Effector memory CD8-positive, alpha-beta T cell (primary cell): Measurements from ENCODE around the gene ESPNL.

ENCODE experiments used
- ATAC-seq: fragments of 150-1000 bp; cut with Tn5 transposase; replicated peaks from 2 replicates; pipeline ENCODE4 v1.10.0; 2021; ENCODE audit warnings: mild to moderate bottlenecking, moderate library complexity
- DNase-seq, 3 experiments: peaks; one replicate each; pipeline ENCODE4 v3.0.0; 2021
- H3K27ac Mint-ChIP-seq, 2 donors: one replicate each; pipeline ENCODE4 v1.8.0; 2022; ENCODE audit warnings: mild to moderate bottlenecking in 2 of 2, mixed read lengths in 2 of 2, moderate library complexity in 2 of 2
- H3K27me3 Mint-ChIP-seq, 2 donors: one replicate each; pipeline ENCODE4 v1.8.0; 2022; ENCODE audit warnings: mixed read lengths in 2 of 2
- H3K36me3 Mint-ChIP-seq: one replicate; pipeline ENCODE4 v1.8.0; 2022; ENCODE audit warnings: mild to moderate bottlenecking, moderate library complexity, mixed read lengths; ENCODE audit not compliant: insufficient read depth
- H3K4me1 Mint-ChIP-seq, 2 donors: one replicate each; pipeline ENCODE4 v1.8.0; 2022; ENCODE audit warnings: low read depth in 2 of 2, mixed read lengths in 2 of 2
- H3K4me3 Mint-ChIP-seq, 2 donors: one replicate each; pipeline ENCODE4 v1.8.0; 2022; ENCODE audit warnings: mild to moderate bottlenecking in 2 of 2, mixed read lengths in 2 of 2, moderate library complexity in 2 of 2
- H3K9me3 Mint-ChIP-seq, 2 donors: one replicate each; pipeline ENCODE4 v1.8.0; 2022; ENCODE audit warnings: mixed read lengths in 2 of 2

ESPNL gene

GRCh38 chr2:238138331-238139195, 38.4 kb downstream of the ESPNL start, which contains the start of gene KLHL30:
Gene KLHL30, plus strand, starts transcription at chr2:238138668. Its CDS starts 2,087 bp downstream, at chr2:238140755.
- Mint-ChIP-seq H3K4me3 (no peak within 1 kb of the TSS), H3K4me1 (peaks cover 7 to 8% of the 10 kb centered on the region in 2 donors), H3K9me3 (no peaks in the 10 kb centered on the region), H3K27ac (no peak within 1 kb of the TSS), H3K27me3 (peaks cover 0 to 6% of the 10 kb centered on the region in 2 donors), H3K36me3 (no peaks in the 10 kb centered on the region)
- no peak for ATAC-seq
- no peak for DNase-seq

GRCh38 chr2:238139196-238140039, 39.3 kb downstream of the ESPNL start:
- no peak for DNase-seq
- Mint-ChIP-seq H3K4me3 (no peak overlapping the region), H3K27ac (no peak overlapping the region)

GRCh38 chr2:238140040-238140439, 39.9 kb downstream of the ESPNL start:
- ATAC-seq (no peak), DNase-seq (no peak)
- Mint-ChIP-seq H3K27me3 (no peaks in the 10 kb centered on the region), H3K36me3 (no peaks in the 10 kb centered on the region), H3K4me3 (no peak overlapping the region), H3K27ac (no peak overlapping the region), H3K9me3 (no peaks in the 10 kb centered on the region), H3K4me1 (peaks cover 12 to 14% of the 10 kb centered on the region in 2 donors)

More at GRCh38 chr2:238139196-238140039, 39.3 kb downstream of the ESPNL start:
- H3K9me3 Mint-ChIP-seq = no peaks in the 10 kb centered on the region
- ATAC-seq = no peak
- H3K27me3 Mint-ChIP-seq = no peaks in the 10 kb centered on the region
- H3K36me3 Mint-ChIP-seq = no peaks in the 10 kb centered on the region
- H3K4me1 Mint-ChIP-seq = peaks cover 12 to 14% of the 10 kb centered on the region in 2 donors

GRCh38 chr2:238140721-238141540, 40.8 kb downstream of the ESPNL start:
- DNase-seq = no peak
- Mint-ChIP-seq H3K27ac (no peak overlapping the region), H3K4me3 (no peak overlapping the region)

DNA sequence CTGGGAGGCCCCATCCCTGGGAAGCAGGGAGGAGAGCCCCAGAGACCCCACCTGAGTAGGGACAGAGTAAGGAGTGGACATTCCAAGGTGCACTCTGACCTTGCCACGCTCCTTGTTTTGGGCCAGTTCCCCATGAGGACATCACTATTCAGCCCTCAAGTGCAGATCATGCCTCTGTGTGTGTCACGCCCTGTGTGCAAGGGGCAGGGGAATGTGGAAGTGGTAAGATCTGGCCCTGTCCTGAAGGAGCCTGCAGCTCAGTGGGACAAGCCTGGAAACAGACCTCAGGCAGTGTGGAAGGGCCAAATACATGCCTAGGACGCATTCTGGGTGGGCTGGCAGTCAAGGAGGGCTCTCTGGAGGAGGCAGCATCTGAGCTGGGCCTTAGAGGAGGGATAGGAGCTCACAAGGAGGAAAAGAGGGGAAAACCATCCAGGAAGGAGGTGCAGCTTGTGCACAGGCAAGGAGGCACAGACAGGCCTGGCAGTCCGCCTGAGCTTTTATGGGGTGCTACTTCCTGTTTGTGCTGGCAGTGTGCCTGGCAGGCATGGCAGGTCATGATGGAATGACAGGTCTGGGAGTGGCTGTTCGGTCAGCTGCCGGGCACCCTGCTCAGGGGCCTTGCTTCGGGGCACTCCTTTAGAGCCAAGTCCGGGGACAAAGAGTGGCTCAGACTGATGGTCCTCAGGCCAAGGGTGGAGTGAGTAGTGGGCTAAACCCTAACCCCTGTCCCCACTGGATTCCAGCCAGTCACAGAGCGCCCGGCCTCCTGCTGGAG, 41.6 kb downstream of the ESPNL start:
- H3K9me3 Mint-ChIP-seq = no peaks in the 10 kb centered on the region
- no peak for ATAC-seq
- no peak for DNase-seq
- H3K4me3 Mint-ChIP-seq = no peak overlapping the region
- peaks cover 12 to 14% of the 10 kb centered on the region in 2 donors for H3K4me1 Mint-ChIP-seq
- H3K27me3 Mint-ChIP-seq = no peaks in the 10 kb centered on the region
- no peaks in the 10 kb centered on the region for H3K36me3 Mint-ChIP-seq
- H3K27ac Mint-ChIP-seq = no peak overlapping the region

More at GRCh38 chr2:238140721-238141540, 40.8 kb downstream of the ESPNL start:
- Mint-ChIP-seq H3K36me3 (no peaks in the 10 kb centered on the region), H3K27me3 (no peaks in the 10 kb centered on the region), H3K9me3 (no peaks in the 10 kb centered on the region), H3K4me1 (peaks cover 12 to 14% of the 10 kb centered on the region in 2 donors)
- no peak for ATAC-seq

DNA sequence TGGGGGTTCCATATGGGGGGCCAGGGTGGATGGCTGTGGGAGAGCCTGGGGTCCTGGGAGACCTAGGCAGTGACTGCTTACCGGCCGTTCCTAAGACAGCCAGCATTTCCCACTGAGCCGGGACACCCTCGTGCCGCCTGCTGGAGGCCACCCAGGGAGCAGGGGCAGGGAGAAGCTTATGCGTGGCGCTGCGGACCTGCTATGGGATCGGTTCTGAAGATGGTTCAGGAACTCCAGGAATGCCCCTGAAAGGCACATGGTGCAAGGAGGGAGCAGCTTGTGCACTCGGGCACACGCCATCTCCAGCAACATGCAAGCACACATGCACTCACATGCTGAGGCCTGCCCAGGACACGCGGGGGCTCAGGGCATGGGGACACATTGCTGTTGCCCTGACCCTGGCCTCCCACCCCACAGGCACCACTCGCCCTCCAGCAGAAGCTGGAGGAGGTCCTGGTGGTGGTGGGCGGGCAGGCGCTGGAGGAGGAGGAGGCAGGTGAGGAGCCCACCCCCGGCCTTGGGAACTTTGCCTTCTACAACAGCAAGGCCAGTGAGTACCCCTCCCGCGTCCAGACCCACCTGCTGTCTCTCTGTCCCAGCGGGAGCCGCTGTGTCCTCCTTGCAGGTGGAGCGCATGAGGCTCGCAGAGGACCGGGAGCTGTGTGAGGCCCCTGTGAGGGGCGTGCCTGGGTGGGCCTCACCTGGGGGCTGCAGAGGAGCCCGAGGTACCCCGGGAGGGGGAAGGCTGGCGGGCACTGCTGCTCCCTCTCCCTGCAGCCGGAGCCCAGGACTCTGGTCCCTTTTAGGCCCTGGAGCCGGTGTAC, 42.5 kb downstream of the ESPNL start:
- Mint-ChIP-seq H3K4me3 (no peak overlapping the region), H3K4me1 (peaks cover 12 to 14% of the 10 kb centered on the region in 2 donors), H3K9me3 (no peaks in the 10 kb centered on the region), H3K27ac (no peak overlapping the region), H3K36me3 (no peaks in the 10 kb centered on the region), H3K27me3 (no peaks in the 10 kb centered on the region)
- no peak for ATAC-seq
- DNase-seq = no peak

DNA sequence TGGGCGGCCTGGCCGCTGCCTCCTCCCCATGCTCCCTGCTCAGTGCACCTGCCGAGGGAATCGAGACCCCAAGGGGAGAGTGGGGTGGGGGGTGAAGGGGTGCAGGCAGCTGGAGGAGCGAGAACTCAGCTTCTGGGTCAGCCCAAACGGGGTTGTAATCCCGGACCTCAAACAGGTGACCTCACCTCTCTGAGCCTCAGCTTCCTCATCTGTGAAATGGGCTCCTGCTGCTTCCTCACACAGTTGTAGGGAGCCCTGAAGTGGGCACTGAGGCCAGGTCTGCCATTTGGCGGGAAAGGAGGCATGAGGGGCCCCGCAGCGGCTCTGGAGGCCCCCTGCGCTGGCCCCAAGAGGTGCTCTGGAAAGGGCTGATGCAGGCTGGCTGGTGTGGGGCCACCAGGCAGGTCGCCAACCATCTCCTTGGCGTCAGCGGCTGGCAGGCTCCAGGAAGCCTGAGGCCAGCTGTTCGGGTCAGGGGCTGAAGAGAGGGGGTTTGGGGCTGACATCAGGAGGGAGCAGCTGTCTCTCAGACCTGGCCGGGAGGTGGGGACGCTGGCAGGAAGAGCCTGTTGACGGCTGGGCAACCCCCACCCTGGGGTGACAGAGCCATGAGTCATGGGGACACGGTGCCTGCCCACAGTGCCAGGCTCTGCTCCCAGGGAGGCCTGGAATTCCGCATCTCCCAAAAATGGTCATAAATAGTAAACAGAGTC, 43.3 kb downstream of the ESPNL start:
- peak overlapping the region in 1 of 2 donors; percentile 56 for H3K27ac Mint-ChIP-seq
- ATAC-seq = no peak

DNA sequence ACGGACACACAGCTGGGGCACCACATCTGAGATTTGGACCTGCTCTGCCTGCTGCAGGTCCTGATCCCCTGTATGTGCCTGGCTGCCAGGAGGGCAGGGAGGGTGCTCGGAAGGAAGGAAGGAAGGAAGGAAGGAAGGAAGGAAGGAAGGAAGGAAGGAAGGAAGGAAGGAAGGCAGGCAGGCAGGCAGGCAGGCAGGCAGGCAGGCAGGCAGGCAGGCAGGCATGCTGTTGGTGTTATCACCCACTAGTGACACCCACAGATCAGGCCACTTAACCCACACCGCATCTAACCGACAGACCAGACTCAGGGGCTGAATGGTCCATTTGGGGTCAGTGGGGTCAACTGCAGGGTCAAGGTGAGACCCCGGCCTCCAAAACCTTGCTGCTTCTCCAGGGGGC, 44.1 kb downstream of the ESPNL start:
- ATAC-seq = no peak
- Mint-ChIP-seq H3K4me3 (no peak overlapping the region), H3K27me3 (no peaks in the 10 kb centered on the region), H3K4me1 (peaks cover 12 to 14% of the 10 kb centered on the region in 2 donors), H3K9me3 (no peaks in the 10 kb centered on the region), H3K27ac (peak overlapping the region in 1 of 2 donors; percentile 56), H3K36me3 (no peaks in the 10 kb centered on the region)
- no peak for DNase-seq

More for the DNA sequence above, 43.3 kb downstream of the ESPNL start:
- no peak overlapping the region for H3K4me3 Mint-ChIP-seq
- peaks cover 12 to 14% of the 10 kb centered on the region in 2 donors for H3K4me1 Mint-ChIP-seq
- no peaks in the 10 kb centered on the region for H3K36me3 Mint-ChIP-seq
- DNase-seq = no peak
- no peaks in the 10 kb centered on the region for H3K9me3 Mint-ChIP-seq
- H3K27me3 Mint-ChIP-seq = no peaks in the 10 kb centered on the region

- H3K27ac Mint-ChIP-seq = no peak overlapping the region
- H3K36me3 Mint-ChIP-seq = no peaks in the 10 kb centered on the region
- no peaks in the 10 kb centered on the region for H3K27me3 Mint-ChIP-seq
- DNase-seq (no peak), ATAC-seq (no peak)
- peaks cover 12 to 14% of the 10 kb centered on the region in 2 donors for H3K4me1 Mint-ChIP-seq
- H3K9me3 Mint-ChIP-seq = no peaks in the 10 kb centered on the region
- no peak overlapping the region for H3K4me3 Mint-ChIP-seq
Observed at GRCh38 chr2:238145046-238145445, 44.9 kb downstream of the ESPNL start.

GRCh38 chr2:238145851-238146250, 45.7 kb downstream of the ESPNL start:
- no peak overlapping the region for H3K4me3 Mint-ChIP-seq
- no peaks in the 10 kb centered on the region for H3K9me3 Mint-ChIP-seq
- H3K36me3 Mint-ChIP-seq = no peaks in the 10 kb centered on the region
- DNase-seq = no peak
- peaks cover 12 to 14% of the 10 kb centered on the region in 2 donors for H3K4me1 Mint-ChIP-seq
- ATAC-seq = no peak
- H3K27me3 Mint-ChIP-seq = no peaks in the 10 kb centered on the region
- no peak overlapping the region for H3K27ac Mint-ChIP-seq

DNA sequence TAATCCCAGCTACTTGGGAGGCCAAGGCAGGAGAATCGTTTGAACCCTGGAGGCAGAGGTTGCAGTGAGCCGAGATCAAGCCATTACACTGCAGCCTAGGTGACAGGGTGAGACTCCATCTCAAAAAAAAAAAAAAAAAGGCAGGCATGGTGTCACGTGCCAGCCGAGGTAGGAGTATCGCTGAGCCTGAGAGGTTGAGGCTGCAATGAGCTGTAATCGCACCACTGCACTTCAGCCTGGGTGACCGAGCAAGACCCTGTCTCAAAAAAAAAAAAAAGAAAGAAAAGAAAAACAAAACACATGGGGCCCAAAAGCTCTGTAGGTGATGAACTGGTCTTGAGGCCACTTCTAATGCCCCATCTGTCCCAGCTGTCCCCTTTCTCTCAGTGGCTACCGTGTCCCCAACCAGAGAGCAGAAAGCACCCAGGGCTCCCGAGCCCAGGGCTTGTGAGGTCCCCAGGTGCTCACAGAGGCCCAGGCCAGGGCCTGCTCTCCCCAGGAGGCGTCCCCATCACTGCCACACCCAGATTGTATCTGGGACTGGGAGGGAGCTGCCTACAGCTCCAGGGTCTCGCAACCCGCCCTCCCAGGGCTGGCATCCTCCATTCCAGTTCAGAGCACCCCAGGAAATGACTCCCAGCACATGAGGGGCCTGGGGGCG, 46.9 kb downstream of the ESPNL start:
- Mint-ChIP-seq H3K9me3 (no peaks in the 10 kb centered on the region), H3K36me3 (no peaks in the 10 kb centered on the region), H3K27me3 (no peaks in the 10 kb centered on the region), H3K27ac (peak overlapping the region in 1 of 2 donors; percentile 41), H3K4me1 (peaks cover 4 to 8% of the 10 kb centered on the region in 2 donors), H3K4me3 (no peak overlapping the region)
- ATAC-seq (no peak), DNase-seq (no peak)
